NCI-H1092 (cell line): ENCODE data around the gene ABLIM1.

Source experiments
- DNase-seq: peaks from one replicate; lab custom pipeline; 2025; lab: John Stamatoyannopoulos, UW

ABLIM1 gene

GRCh38 chr10:114448897-114449296 lies 209.2 kb downstream of the ABLIM1 start:
- no peak for DNase-seq

- DNase-seq = no peak
Observed at GRCh38 chr10:114445332-114445731, 212.7 kb downstream of the ABLIM1 start.

GRCh38 chr10:114444819-114445218 lies 213.3 kb downstream of the ABLIM1 start:
- no peak for DNase-seq

- DNase-seq = no peak
Observed at GRCh38 chr10:114442091-114442630, 215.9 kb downstream of the ABLIM1 start.

- DNase-seq = no peak
Observed at GRCh38 chr10:114441107-114441506, 217.0 kb downstream of the ABLIM1 start.

- DNase-seq = no peak
Observed at GRCh38 chr10:114437473-114438292, 220.4 kb downstream of the ABLIM1 start.

- no peak for DNase-seq
Observed at GRCh38 chr10:114436941-114437340, 221.1 kb downstream of the ABLIM1 start.

GRCh38 chr10:114432566-114433093 lies 225.4 kb downstream of the ABLIM1 start:
- no peak for DNase-seq

GRCh38 chr10:114431414-114432135 lies 226.5 kb downstream of the ABLIM1 start:
- no peak for DNase-seq

GRCh38 chr10:114430688-114431413 lies 227.2 kb downstream of the ABLIM1 start:
- no peak for DNase-seq

GRCh38 chr10:114429581-114430335 lies 228.3 kb downstream of the ABLIM1 start:
- no peak for DNase-seq

- no peak for DNase-seq
Observed at GRCh38 chr10:114427124-114427852, 230.8 kb downstream of the ABLIM1 start.

GRCh38 chr10:114426476-114426875 lies 231.6 kb downstream of the ABLIM1 start:
- DNase-seq = no peak

GRCh38 chr10:114420811-114421485 lies 237.1 kb downstream of the ABLIM1 start:
- no peak for DNase-seq

- no peak for DNase-seq
Observed at GRCh38 chr10:114418109-114418508, 240.0 kb downstream of the ABLIM1 start.

GRCh38 chr10:114412907-114413797 lies 244.9 kb downstream of the ABLIM1 start:
- no peak for DNase-seq

GRCh38 chr10:114408968-114409444 lies 249.1 kb downstream of the ABLIM1 start:
- DNase-seq = no peak

GRCh38 chr10:114408112-114408967 lies 249.7 kb downstream of the ABLIM1 start:
- no peak for DNase-seq
